NB4 (cell line): Measurements from ENCODE around the gene MCTP1.

ENCODE experiments used
- MYC ChIP-seq: IDR thresholded peaks from 2 replicates; pipeline ENCODE4 v1.6.1; 2011; ENCODE audit warnings: low read depth, low read length
- POLR2A ChIP-seq: IDR thresholded peaks from 2 replicates; pipeline ENCODE4 v1.6.1; 2011; ENCODE audit warnings: mild to moderate bottlenecking; ENCODE audit not compliant: insufficient read length; ENCODE audit errors: extremely low read depth
- TF ChIP-seq, protein P1 (sequence below): IDR thresholded peaks from one replicate; pipeline ENCODE4 v1.5.1; 2012; ENCODE audit warnings: low read depth, low read length
- TF ChIP-seq, protein P2 (sequence below): IDR thresholded peaks from 2 replicates; pipeline ENCODE4 v1.6.1; 2011; ENCODE audit warnings: low read depth, low read length

DNA sequence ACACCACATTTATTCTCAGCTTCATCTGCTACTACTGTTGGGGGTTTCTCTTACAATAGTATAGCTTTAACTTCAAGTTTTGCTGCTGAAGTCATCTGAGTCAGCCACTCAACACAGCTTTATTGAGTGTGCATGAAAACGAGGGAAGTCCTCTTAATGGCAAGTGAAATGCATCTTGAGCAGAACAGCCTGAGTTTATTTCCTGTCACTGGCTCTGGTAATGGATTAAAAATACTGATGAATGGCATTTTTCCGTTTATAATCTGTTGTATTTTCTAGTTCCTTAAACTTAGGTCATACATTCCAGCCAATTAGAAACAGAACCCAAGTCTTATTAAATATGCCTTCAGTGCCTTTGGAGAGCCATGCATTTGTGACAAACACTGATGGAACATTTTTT is 427.8 kb downstream of the MCTP1 start:
- no peak for TF ChIP-seq POLR2A
- TF ChIP-seq, protein P1, sequence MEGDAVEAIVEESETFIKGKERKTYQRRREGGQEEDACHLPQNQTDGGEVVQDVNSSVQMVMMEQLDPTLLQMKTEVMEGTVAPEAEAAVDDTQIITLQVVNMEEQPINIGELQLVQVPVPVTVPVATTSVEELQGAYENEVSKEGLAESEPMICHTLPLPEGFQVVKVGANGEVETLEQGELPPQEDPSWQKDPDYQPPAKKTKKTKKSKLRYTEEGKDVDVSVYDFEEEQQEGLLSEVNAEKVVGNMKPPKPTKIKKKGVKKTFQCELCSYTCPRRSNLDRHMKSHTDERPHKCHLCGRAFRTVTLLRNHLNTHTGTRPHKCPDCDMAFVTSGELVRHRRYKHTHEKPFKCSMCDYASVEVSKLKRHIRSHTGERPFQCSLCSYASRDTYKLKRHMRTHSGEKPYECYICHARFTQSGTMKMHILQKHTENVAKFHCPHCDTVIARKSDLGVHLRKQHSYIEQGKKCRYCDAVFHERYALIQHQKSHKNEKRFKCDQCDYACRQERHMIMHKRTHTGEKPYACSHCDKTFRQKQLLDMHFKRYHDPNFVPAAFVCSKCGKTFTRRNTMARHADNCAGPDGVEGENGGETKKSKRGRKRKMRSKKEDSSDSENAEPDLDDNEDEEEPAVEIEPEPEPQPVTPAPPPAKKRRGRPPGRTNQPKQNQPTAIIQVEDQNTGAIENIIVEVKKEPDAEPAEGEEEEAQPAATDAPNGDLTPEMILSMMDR, result no peak
- TF ChIP-seq, protein P2, sequence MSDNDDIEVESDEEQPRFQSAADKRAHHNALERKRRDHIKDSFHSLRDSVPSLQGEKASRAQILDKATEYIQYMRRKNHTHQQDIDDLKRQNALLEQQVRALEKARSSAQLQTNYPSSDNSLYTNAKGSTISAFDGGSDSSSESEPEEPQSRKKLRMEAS, result no peak
- TF ChIP-seq MYC, result no peak
